Measurements from ENCODE around the gene RAD51B.

- TF ChIP-seq CTCF (conservative IDR thresholded peaks at IDR 0.05): no peak
- TF ChIP-seq ZFX (IDR thresholded peaks at IDR 0.05): no peak
Observed at GRCh38 chr14:68459480-68460136, 640.0 kb downstream of the RAD51B start.

All from C4-2B (cell line).